CD4-positive, alpha-beta T cell (primary cell): ENCODE results near the gene KIAA1217. TPM values are rescaled to one million over a fixed set of nuclear protein-coding genes. Genes with fewer than 3 reads are reported as not detected.

Source experiments
- ATAC-seq: fragments of 200-7000 bp; cut with Tn5 transposase; one replicate; pipeline ENCODE4 v1.10.0; 2022; ENCODE audit warnings: mild to moderate bottlenecking; ENCODE audit not compliant: poor library complexity
- CTCF ChIA-PET: fragments of 350-600 bp; sonication (Branson Sonifier 250); formaldehyde crosslinking; loops from one replicate; lab custom pipeline; 2021; ENCODE audit warnings: antibody characterized with exemption, inconsistent platforms; lab: Charles Lee
- POLR2A ChIA-PET: fragments of 350-600 bp; sonication (Branson Sonifier 250); formaldehyde crosslinking; loops from one replicate; lab custom pipeline; 2021; ENCODE audit warnings: antibody characterized with exemption, inconsistent platforms; lab: Charles Lee
- DNase-seq, 14 experiments: peaks; one replicate each; pipeline ENCODE4 v3.0.0-alpha.2; 2013 to 2020; ENCODE audit warnings: mixed read lengths in 2 of 14
- H3K27ac ChIP-seq, 2 donors: one replicate each; pipeline versions ENCODE4 v1.5.1 to v1.7.0; 2013; ENCODE audit warnings: low read length in 2 of 2, low read depth in 1 of 2, mild to moderate bottlenecking in 1 of 2
- H3K27me3 ChIP-seq, 2 experiments: 1 replicate in 1 of 2; 2 replicates in 1 of 2; pipeline versions ENCODE4 v1.6.1 to v1.7.0; 2013; ENCODE audit warnings: low read length in 2 of 2, control low read depth in 1 of 2, mild to moderate bottlenecking in 1 of 2, moderate library complexity in 1 of 2; ENCODE audit not compliant: insufficient read depth in 2 of 2, control insufficient read depth in 1 of 2
- H3K36me3 ChIP-seq: one replicate; pipeline ENCODE4 v1.6.1; 2013; ENCODE audit warnings: low read length, control low read depth; ENCODE audit not compliant: insufficient read depth
- H3K4me1 ChIP-seq: one replicate; pipeline ENCODE4 v1.6.1; 2013; ENCODE audit warnings: low read length, control low read depth; ENCODE audit not compliant: insufficient read depth
- H3K4me3 ChIP-seq: one replicate; pipeline ENCODE4 v1.5.1; 2013; ENCODE audit warnings: mild to moderate bottlenecking, low read length, moderate library complexity
- H3K9me3 ChIP-seq, 2 experiments: 1 replicate in 1 of 2; 2 replicates in 1 of 2; pipeline versions ENCODE4 v1.6.1 to v1.7.0; 2013; ENCODE audit warnings: low read length in 2 of 2, mild to moderate bottlenecking in 2 of 2, control low read depth in 1 of 2, moderate library complexity in 1 of 2; ENCODE audit not compliant: control insufficient read depth in 1 of 2, insufficient read depth in 1 of 2
- H3K27ac Mint-ChIP-seq: one replicate; pipeline ENCODE4 v1.8.0; 2020; ENCODE audit warnings: mixed read lengths
- H3K27me3 Mint-ChIP-seq: one replicate; pipeline ENCODE4 v1.8.0; 2021; ENCODE audit warnings: mixed read lengths
- H3K36me3 Mint-ChIP-seq: one replicate; pipeline ENCODE4 v1.8.0; 2021; ENCODE audit warnings: low read depth, mixed read lengths
- H3K4me1 Mint-ChIP-seq: one replicate; pipeline ENCODE4 v1.8.0; 2021; ENCODE audit warnings: low read depth, mixed read lengths
- H3K4me3 Mint-ChIP-seq: one replicate; pipeline ENCODE4 v1.8.0; 2020; ENCODE audit warnings: mild to moderate bottlenecking, mixed read lengths
- H3K9me3 Mint-ChIP-seq: one replicate; pipeline ENCODE4 v1.8.0; 2020; ENCODE audit warnings: mixed read lengths
- CTCF ChIP-seq: fragments of 200-600 bp; IDR thresholded peaks from one replicate; pipeline ENCODE4 v1.8.0; 2022; ENCODE audit warnings: antibody characterized with exemption, mild to moderate bottlenecking
- intact Hi-C, 2 experiments: fragments of 100-400 bp; cut with DNase I in 1 of 2; cut with micrococcal nuclease in 1 of 2; formaldehyde crosslinking; loops; one replicate each; pipeline versions ENCODE4 v1.15.1 to v1.9.0; 2023 to 2025; cut with DNase I, micrococcal nuclease
- microRNA-seq: library from miRNA; unstranded; fragments of <30 nt; microRNA quantifications from one replicate; pipeline ENCODE4 v1.2.0, GENCODE V29; 2021; ENCODE audit warnings: borderline microRNAs expressed, borderline replicate concordance
- total RNA-seq, 174 experiments: library from RNA in 2 of 174; stranded (reverse) in 2 of 174; gene quantifications; one replicate each; pipeline ENCODE4 v1.2.3 and lab custom pipeline; 2021 to 2026

Gene KIAA1217
- total RNA-seq, 2 experiments from 2014 or later, result not detected

GRCh38 chr10:24590697-24591457 lies 381.9 kb downstream of the KIAA1217 start:
- intact Hi-C loops, result no loop called here
- Histone ChIP-seq H3K27ac (no peak overlapping the region), H3K9me3 (no peaks in the 10 kb centered on the region), H3K4me3 (no peak overlapping the region), H3K27me3 (no peaks in the 10 kb centered on the region), H3K36me3 (peaks cover 5% of the 10 kb centered on the region), H3K4me1 (no peaks in the 10 kb centered on the region)
- H3K27me3 Mint-ChIP-seq, result no peaks in the 10 kb centered on the region
- H3K36me3 Mint-ChIP-seq, result peaks cover 93% of the 10 kb centered on the region
- no peak overlapping the region for H3K4me3 Mint-ChIP-seq
- ATAC-seq, result no peak
- ChIA-PET POLR2A (no interaction called here), CTCF (no interaction called here)
- no peak for DNase-seq
- no peaks in the 10 kb centered on the region for H3K4me1 Mint-ChIP-seq
- H3K9me3 Mint-ChIP-seq, result no peaks in the 10 kb centered on the region
- H3K27ac Mint-ChIP-seq, result no peak overlapping the region
- no peak for TF ChIP-seq CTCF

GRCh38 chr10:24596217-24596930 lies 387.4 kb downstream of the KIAA1217 start:
- POLR2A ChIA-PET, result interaction anchor here (0.6 to 1.3 kb wide), 3 partner anchors 18 to 26 kb away, joined by 4 to 5 read pairs (median 5); no protein-coding TSS in a partner anchor
- Mint-ChIP-seq H3K27me3 (no peaks in the 10 kb centered on the region), H3K9me3 (no peaks in the 10 kb centered on the region), H3K36me3 (peaks cover 90% of the 10 kb centered on the region), H3K4me3 (no peak overlapping the region), H3K27ac (no peak overlapping the region), H3K4me1 (no peaks in the 10 kb centered on the region)
- H3K9me3 ChIP-seq, result no peaks in the 10 kb centered on the region
- intact Hi-C loops, result no loop called here
- no peak overlapping the region for H3K27ac ChIP-seq
- no peak for TF ChIP-seq CTCF
- ATAC-seq (no peak), DNase-seq (no peak)
- CTCF ChIA-PET, result no interaction called here
- H3K36me3 ChIP-seq, result peaks cover 5% of the 10 kb centered on the region
- no peaks in the 10 kb centered on the region for H3K27me3 ChIP-seq
- H3K4me3 ChIP-seq, result no peak overlapping the region
- no peaks in the 10 kb centered on the region for H3K4me1 ChIP-seq

GRCh38 chr10:24597426-24597825 lies 388.5 kb downstream of the KIAA1217 start:
- no peak for DNase-seq
- H3K4me3 ChIP-seq, result no peak overlapping the region
- ChIA-PET CTCF (no interaction called here), POLR2A (interaction anchor here (0.6 to 1.4 kb wide), 3 partner anchors 20 to 419 kb away, joined by 3 to 5 read pairs (median 4); partner anchors contain the start of genes ENKUR and THNSL1)
- TF ChIP-seq CTCF, result no peak
- no peak overlapping the region for H3K27ac ChIP-seq
- Mint-ChIP-seq H3K36me3 (peaks cover 90% of the 10 kb centered on the region), H3K27ac (no peak overlapping the region), H3K4me3 (no peak overlapping the region), H3K27me3 (no peaks in the 10 kb centered on the region), H3K4me1 (no peaks in the 10 kb centered on the region), H3K9me3 (no peaks in the 10 kb centered on the region)
- peaks cover 2% of the 10 kb centered on the region for H3K36me3 ChIP-seq
- intact Hi-C loops, result no loop called here
- no peaks in the 10 kb centered on the region for H3K9me3 ChIP-seq
- no peaks in the 10 kb centered on the region for H3K4me1 ChIP-seq
- no peaks in the 10 kb centered on the region for H3K27me3 ChIP-seq
- no peak for ATAC-seq

Small RNA genes lying within 50 kb of the gene (microRNA-seq; reads per million reads assigned to microRNA genes)
- gene MIR603, result not detected
